BJ (cell line): Measurements from ENCODE around the gene WDR70. TPM values are rescaled to one million over a fixed set of nuclear protein-coding genes. Genes with fewer than 3 reads are reported as not detected.

Source experiments
- CTCF ChIA-PET: fragments of 350-600 bp; formaldehyde crosslinking; extraction: SDS; loops from one replicate; lab custom pipeline; 2021; ENCODE audit warnings: antibody characterized with exemption, inconsistent platforms; lab: Yijun Ruan, JAX
- POLR2A ChIA-PET: fragments of 300-600 bp; sonication (Branson Sonifier 250); formaldehyde crosslinking; extraction: SDS; loops from one replicate; lab custom pipeline; 2021; ENCODE audit warnings: antibody characterized with exemption; lab: Charles Lee
- DNase-seq: peaks from one replicate; pipeline ENCODE4 v3.0.0-alpha.2; 2011; ENCODE audit warnings: low read depth
- H3K27me3 ChIP-seq: 2 replicates; pipeline ENCODE4 v1.6.0; 2011; ENCODE audit warnings: low read length; ENCODE audit not compliant: control insufficient read depth, insufficient read depth
- H3K36me3 ChIP-seq: 2 replicates; pipeline ENCODE4 v1.5.1; 2011; ENCODE audit warnings: low read length; ENCODE audit not compliant: control insufficient read depth, insufficient read depth
- H3K4me3 ChIP-seq: 2 replicates; pipeline ENCODE4 v1.5.1; 2011; ENCODE audit warnings: low read depth, mild to moderate bottlenecking, control low read depth, low read length
- polyA plus RNA-seq: library from polyadenylated mRNA; depleted of rRNA; stranded (reverse); fragments of >200 nt; gene quantifications from 2 replicates; pipeline ENCODE4 v1.2.3, GENCODE V29; 2011
- TF ChIP-seq, protein P1 (sequence below): IDR thresholded peaks from 2 replicates; pipeline ENCODE4 v1.5.1; 2011; ENCODE audit warnings: low read depth, mild to moderate bottlenecking, control low read depth, inconsistent platforms, low read length, moderate library complexity; ENCODE audit not compliant: insufficient read depth

WDR70 gene
- polyA plus RNA-seq, 1 experiment: 14.0 TPM

DNA sequence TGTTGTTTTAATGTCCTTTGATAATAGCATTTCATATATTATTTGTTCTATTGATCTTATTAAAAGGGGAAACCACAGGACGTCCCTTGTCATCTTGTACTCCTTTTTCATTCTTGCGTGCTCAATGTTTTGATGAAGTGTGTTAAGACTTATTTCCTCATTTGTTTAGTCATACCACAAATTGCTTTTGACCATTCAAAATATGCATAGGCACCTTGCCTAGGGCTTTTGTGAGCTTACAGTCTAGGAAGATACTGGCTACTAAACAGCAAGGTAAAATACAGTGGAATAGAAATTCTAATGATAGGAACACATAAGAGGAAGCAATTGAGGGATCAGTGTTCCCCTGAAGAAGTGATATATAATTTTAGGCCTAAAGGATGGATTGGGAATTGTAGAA, 190.3 kb downstream of the WDR70 start:
- ChIA-PET POLR2A (no interaction called here), CTCF (no interaction called here)

DNA sequence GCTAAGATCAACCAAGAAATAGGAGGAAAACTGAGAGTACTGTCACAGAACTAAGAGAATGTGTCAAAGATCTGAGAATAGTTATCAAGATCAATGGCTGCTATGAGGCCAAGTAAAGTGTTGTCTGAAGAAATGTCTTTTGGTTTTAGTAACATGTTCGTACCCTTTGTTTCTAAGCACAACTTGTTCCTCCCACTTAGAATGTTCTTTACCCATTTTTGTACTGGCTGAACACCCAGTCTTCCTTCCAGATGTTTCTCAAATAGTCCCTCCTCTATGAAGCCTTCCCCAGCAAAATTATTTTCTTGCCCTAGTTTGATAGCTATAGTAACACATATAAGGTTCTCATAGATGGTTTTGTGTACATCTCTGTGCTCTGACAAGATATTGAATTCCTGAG, 191.5 kb downstream of the WDR70 start:
- TF ChIP-seq, protein P1, sequence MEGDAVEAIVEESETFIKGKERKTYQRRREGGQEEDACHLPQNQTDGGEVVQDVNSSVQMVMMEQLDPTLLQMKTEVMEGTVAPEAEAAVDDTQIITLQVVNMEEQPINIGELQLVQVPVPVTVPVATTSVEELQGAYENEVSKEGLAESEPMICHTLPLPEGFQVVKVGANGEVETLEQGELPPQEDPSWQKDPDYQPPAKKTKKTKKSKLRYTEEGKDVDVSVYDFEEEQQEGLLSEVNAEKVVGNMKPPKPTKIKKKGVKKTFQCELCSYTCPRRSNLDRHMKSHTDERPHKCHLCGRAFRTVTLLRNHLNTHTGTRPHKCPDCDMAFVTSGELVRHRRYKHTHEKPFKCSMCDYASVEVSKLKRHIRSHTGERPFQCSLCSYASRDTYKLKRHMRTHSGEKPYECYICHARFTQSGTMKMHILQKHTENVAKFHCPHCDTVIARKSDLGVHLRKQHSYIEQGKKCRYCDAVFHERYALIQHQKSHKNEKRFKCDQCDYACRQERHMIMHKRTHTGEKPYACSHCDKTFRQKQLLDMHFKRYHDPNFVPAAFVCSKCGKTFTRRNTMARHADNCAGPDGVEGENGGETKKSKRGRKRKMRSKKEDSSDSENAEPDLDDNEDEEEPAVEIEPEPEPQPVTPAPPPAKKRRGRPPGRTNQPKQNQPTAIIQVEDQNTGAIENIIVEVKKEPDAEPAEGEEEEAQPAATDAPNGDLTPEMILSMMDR: no peak
- no peaks in the 10 kb centered on the region for H3K27me3 ChIP-seq
- DNase-seq: no peak
- H3K36me3 ChIP-seq: no peaks in the 10 kb centered on the region
- no peak overlapping the region for H3K4me3 ChIP-seq
- CTCF ChIA-PET: no interaction called here
- POLR2A ChIA-PET: no interaction called here

More for the DNA sequence above, 190.3 kb downstream of the WDR70 start:
- H3K27me3 ChIP-seq: no peaks in the 10 kb centered on the region
- TF ChIP-seq, protein P1: no peak
- DNase-seq: no peak
- H3K4me3 ChIP-seq: no peak overlapping the region
- H3K36me3 ChIP-seq: no peaks in the 10 kb centered on the region

DNA sequence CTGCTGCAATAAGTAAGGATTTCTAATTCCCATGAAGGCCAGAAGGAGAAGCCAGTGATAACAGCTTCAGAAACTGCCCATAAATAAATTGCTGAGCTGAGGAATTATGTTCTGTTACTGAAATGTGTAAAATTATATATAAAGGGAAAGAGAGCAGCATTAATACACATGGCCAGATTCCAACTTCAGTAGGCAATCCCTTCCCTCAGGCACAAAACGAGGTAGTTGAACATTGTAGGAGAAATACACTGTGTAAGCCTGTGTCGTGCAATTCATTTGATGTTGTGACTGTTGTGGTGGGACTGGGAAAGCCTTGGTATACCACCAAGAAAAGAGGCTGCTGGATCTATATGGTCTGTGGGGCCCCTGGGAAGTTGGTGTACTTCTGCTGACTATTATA, 192.9 kb downstream of the WDR70 start:
- no peaks in the 10 kb centered on the region for H3K27me3 ChIP-seq
- TF ChIP-seq, protein P1: no peak
- H3K36me3 ChIP-seq: no peaks in the 10 kb centered on the region
- DNase-seq: no peak
- H3K4me3 ChIP-seq: no peak overlapping the region
- CTCF ChIA-PET: interaction anchor here (0.7 kb wide), 1 partner anchor 12 kb away, joined by 3 read pairs; no protein-coding TSS in a partner anchor
- POLR2A ChIA-PET: no interaction called here

DNA sequence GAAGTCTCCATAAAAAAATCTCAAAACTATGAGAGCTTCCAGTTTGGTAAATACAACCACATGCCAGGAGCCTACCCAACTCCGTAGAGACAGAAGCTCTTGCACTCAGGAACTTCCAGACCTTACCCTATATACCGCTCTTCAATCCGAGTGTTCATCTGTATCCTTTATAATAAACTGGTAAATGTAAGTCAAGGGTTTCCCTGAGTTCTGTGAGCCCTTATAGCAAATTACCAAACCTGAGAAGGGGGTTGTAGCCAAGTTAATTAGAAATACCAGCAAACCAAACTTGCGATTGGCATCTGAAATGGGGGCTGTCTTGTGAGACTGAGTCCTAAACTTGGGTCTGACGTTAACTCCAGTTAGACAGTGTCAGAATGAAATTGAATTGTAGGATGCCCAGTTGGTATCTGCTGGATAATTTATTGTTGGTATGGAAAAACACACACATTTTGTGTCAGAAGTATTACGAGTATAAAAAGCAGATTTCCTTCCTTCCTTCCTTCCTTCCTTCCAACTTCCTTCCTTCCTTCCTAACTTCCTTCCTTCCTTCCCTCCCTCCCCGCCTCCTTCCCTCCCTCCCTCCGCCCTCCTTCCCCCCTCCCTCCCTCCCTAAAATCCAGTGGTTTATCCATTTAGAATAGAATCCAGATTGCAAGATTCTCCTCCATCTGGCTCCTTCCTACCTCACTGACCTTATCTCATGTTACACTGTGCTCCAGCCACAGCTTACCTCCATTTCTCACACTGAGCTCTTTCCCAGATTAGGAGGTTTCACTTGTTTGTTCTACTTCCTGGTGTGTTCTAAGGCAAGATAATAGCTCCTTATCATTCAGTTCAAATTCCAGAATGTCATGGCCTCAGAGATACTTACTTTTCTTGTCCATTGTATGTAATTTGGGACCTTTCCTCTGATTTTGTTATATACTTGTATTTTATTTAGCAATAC, 196.7 kb downstream of the WDR70 start:
- no peak overlapping the region for H3K4me3 ChIP-seq
- no peak for DNase-seq
- ChIA-PET POLR2A (no interaction called here), CTCF (interaction anchor here (0.5 to 1.5 kb wide), 3 partner anchors 11 to 145 kb away, joined by 3 to 4 read pairs (median 4); no protein-coding TSS in a partner anchor)
- H3K36me3 ChIP-seq: no peaks in the 10 kb centered on the region
- TF ChIP-seq, protein P1: no peak
- H3K27me3 ChIP-seq: no peaks in the 10 kb centered on the region

DNA sequence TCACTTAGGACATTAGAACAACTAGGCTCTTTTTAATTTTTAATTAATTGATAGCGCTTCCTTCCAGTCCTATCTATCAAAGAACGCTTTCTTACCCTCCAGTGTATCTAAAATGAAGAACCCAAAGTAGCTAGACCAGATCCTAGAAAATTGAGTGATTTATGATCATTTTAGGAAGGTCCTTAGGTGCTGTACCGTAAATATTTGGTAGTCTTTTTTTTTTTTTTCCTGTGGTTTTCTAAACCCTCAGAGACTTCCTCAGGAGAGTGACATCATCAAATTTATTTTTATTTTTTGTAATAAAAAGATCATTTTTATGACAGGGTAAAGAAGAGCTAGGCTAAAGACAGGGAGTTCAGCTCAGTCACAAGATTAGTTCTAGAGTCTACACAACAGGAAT, 197.4 kb downstream of the WDR70 start:
- Histone ChIP-seq H3K36me3 (no peaks in the 10 kb centered on the region), H3K4me3 (no peak overlapping the region), H3K27me3 (no peaks in the 10 kb centered on the region)
- DNase-seq: no peak
- CTCF ChIA-PET: interaction anchor here (1.1 to 1.5 kb wide), 3 partner anchors 10 to 13 kb away, joined by 4 read pairs; no protein-coding TSS in a partner anchor
- TF ChIP-seq, protein P1: no peak
- POLR2A ChIA-PET: no interaction called here
